C4-2B (cell line): ENCODE results near the gene CUL9.

Experiments used
- H3K27ac ChIP-seq: fragments of 450-650 bp; 2 replicates; pipeline ENCODE4 v1.5.1; 2017
- CTCF ChIP-seq: fragments of 450-650 bp; conservative IDR thresholded peaks from 2 replicates; pipeline ENCODE4 v1.5.1; 2017; ENCODE audit warnings: mild to moderate bottlenecking
- ZFX ChIP-seq: fragments of 450-650 bp; IDR thresholded peaks from 2 replicates; pipeline ENCODE4 v1.6.1; 2017

Gene CUL9

GRCh38 chr6:43221046-43221972 lies 39.3 kb downstream of the CUL9 start:
- no peak overlapping the region for H3K27ac ChIP-seq
- TF ChIP-seq CTCF = no peak

GRCh38 chr6:43222418-43223059 lies 40.5 kb downstream of the CUL9 start:
- H3K27ac ChIP-seq = no peak overlapping the region
- TF ChIP-seq ZFX (no peak), CTCF (no peak)

- no peak overlapping the region for H3K27ac ChIP-seq
Observed at GRCh38 chr6:43223175-43223574, 41.2 kb downstream of the CUL9 start.

GRCh38 chr6:43226192-43226851 lies 44.3 kb downstream of the CUL9 start:
- TF ChIP-seq CTCF (no peak), ZFX (no peak)
- H3K27ac ChIP-seq = no peak overlapping the region

More at GRCh38 chr6:43223175-43223574, 41.2 kb downstream of the CUL9 start:
- TF ChIP-seq ZFX (no peak), CTCF (no peak)

- H3K27ac ChIP-seq = peak within 1 kb of the TSS; percentile 93
- TF ChIP-seq CTCF (peak; percentile 97), ZFX (peak; percentile 97; the same call in 1 of the 2 replicates)
Observed at GRCh38 chr6:43228951-43229802, 47.2 kb downstream of the CUL9 start, which contains the start of gene DNPH1. TSS of gene DNPH1 (minus strand) at chr6:43229481. CDS start at chr6:43229456, 25 bp downstream.

- peak overlapping the region; percentile 93 for H3K27ac ChIP-seq
- TF ChIP-seq CTCF (no peak), ZFX (no peak)
Observed at GRCh38 chr6:43229803-43230620, 48.0 kb downstream of the CUL9 start.
